Measurements from ENCODE around the gene C12orf75. TPM values are rescaled to one million over a fixed set of nuclear protein-coding genes. Genes with fewer than 3 reads are reported as not detected.
"Not testable (repeated sequence)": the region's sequence is repeated elsewhere in the genome, so short reads cannot be mapped to it uniquely, and the experiment has no call there.

The C12orf75 gene
- total RNA-seq, 1 experiment from 2014 or later, result 173 TPM

GRCh38 chr12:105307601-105308314 lies 22.7 kb upstream of the C12orf75 start:
- POLR2A ChIA-PET; H3K36me3 Mint-ChIP-seq (ENCODE audit: insufficient read depth, unreplicated experiment); intact Hi-C loops (cut with micrococcal nuclease; ENCODE audit: unreplicated experiment); H3K4me1 Mint-ChIP-seq (ENCODE audit: low read depth, unreplicated experiment); BruUV-seq (replicated peaks); H3K4me3 ChIP-seq (ENCODE audit: low read depth, low read length); H3K27ac Mint-ChIP-seq (ENCODE audit: unreplicated experiment); CTCF ChIA-PET; H3K9me3 ChIP-seq; DNase-seq; H3K27me3 Mint-ChIP-seq (ENCODE audit: insufficient read depth, unreplicated experiment); H3K36me3 ChIP-seq (ENCODE audit: control insufficient read depth, insufficient read depth, low read length); H3K4me1 ChIP-seq; H3K4me3 Mint-ChIP-seq (ENCODE audit: unreplicated experiment); H3K27me3 ChIP-seq (replicated peaks; ENCODE audit: control insufficient read depth, insufficient read depth, low read length): not testable (repeated sequence)
- peaks cover 43% of the 10 kb centered on the region for H3K9me3 Mint-ChIP-seq (ENCODE audit: unreplicated experiment)

GRCh38 chr12:105308839-105309238 lies 21.7 kb upstream of the C12orf75 start:
- H3K4me3 ChIP-seq (ENCODE audit: low read depth, low read length); H3K36me3 Mint-ChIP-seq (ENCODE audit: insufficient read depth, unreplicated experiment); intact Hi-C loops (cut with micrococcal nuclease; ENCODE audit: unreplicated experiment); H3K27me3 ChIP-seq (replicated peaks; ENCODE audit: control insufficient read depth, insufficient read depth, low read length); H3K27me3 Mint-ChIP-seq (ENCODE audit: insufficient read depth, unreplicated experiment); H3K27ac Mint-ChIP-seq (ENCODE audit: unreplicated experiment); H3K9me3 ChIP-seq; H3K36me3 ChIP-seq (ENCODE audit: control insufficient read depth, insufficient read depth, low read length); H3K4me1 Mint-ChIP-seq (ENCODE audit: low read depth, unreplicated experiment); CTCF ChIA-PET; H3K4me3 Mint-ChIP-seq (ENCODE audit: unreplicated experiment); H3K4me1 ChIP-seq; BruUV-seq (replicated peaks); POLR2A ChIA-PET; DNase-seq: not testable (repeated sequence)
- peaks cover 46% of the 10 kb centered on the region for H3K9me3 Mint-ChIP-seq (ENCODE audit: unreplicated experiment)

GRCh38 chr12:105309384-105309783 lies 21.1 kb upstream of the C12orf75 start:
- POLR2A ChIA-PET; H3K4me3 ChIP-seq (ENCODE audit: low read depth, low read length); H3K27me3 Mint-ChIP-seq (ENCODE audit: insufficient read depth, unreplicated experiment); H3K36me3 ChIP-seq (ENCODE audit: control insufficient read depth, insufficient read depth, low read length); intact Hi-C loops (cut with micrococcal nuclease; ENCODE audit: unreplicated experiment); BruUV-seq (replicated peaks); H3K36me3 Mint-ChIP-seq (ENCODE audit: insufficient read depth, unreplicated experiment); H3K4me1 ChIP-seq; H3K27me3 ChIP-seq (replicated peaks; ENCODE audit: control insufficient read depth, insufficient read depth, low read length); H3K4me3 Mint-ChIP-seq (ENCODE audit: unreplicated experiment); CTCF ChIA-PET; H3K4me1 Mint-ChIP-seq (ENCODE audit: low read depth, unreplicated experiment): not testable (repeated sequence)
- H3K27ac Mint-ChIP-seq (ENCODE audit: unreplicated experiment), result peak overlapping the region; percentile 63
- peaks cover 12% of the 10 kb centered on the region for H3K9me3 ChIP-seq
- DNase-seq, result peak in 1 of 2 experiments; percentile 49
- peaks cover 40% of the 10 kb centered on the region for H3K9me3 Mint-ChIP-seq (ENCODE audit: unreplicated experiment)

DNA sequence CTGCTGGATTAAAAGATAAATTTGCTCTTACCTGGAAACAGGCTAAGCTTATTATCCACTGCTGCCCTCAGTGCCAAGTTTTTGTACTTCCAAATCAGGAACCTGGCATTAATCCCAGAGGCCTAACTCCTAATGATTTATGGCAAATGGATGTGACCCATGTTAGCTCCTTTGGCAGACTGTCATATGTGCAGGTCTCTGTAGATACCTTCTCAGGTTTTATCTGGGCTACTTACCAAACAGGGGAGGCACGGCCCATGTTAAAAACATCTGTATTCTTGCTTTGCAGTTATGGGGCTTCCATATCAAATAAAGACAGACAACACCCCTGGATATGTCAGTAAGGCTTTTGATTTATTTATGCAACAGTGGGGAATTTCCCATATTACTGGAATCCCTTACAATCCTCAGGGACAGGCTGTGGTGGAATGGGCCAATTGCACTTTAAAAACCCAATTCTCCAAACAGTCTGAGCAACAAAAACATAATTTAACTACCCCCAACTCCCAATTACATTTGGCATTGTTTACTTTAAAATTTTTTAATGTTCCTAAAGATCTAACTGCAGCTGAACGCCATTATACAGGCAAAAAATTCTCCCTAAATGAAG lies 19.9 kb upstream of the C12orf75 start:
- H3K27me3 Mint-ChIP-seq (ENCODE audit: insufficient read depth, unreplicated experiment); H3K4me1 Mint-ChIP-seq (ENCODE audit: low read depth, unreplicated experiment); POLR2A ChIA-PET; H3K27me3 ChIP-seq (replicated peaks; ENCODE audit: control insufficient read depth, insufficient read depth, low read length); H3K27ac Mint-ChIP-seq (ENCODE audit: unreplicated experiment); H3K4me3 Mint-ChIP-seq (ENCODE audit: unreplicated experiment); CTCF ChIA-PET; H3K36me3 Mint-ChIP-seq (ENCODE audit: insufficient read depth, unreplicated experiment); H3K4me3 ChIP-seq (ENCODE audit: low read depth, low read length); BruUV-seq (replicated peaks); DNase-seq; intact Hi-C loops (cut with micrococcal nuclease; ENCODE audit: unreplicated experiment); H3K36me3 ChIP-seq (ENCODE audit: control insufficient read depth, insufficient read depth, low read length): not testable (repeated sequence)
- H3K4me1 ChIP-seq, result peaks cover 14% of the 10 kb centered on the region
- H3K9me3 ChIP-seq, result peaks cover 22% of the 10 kb centered on the region
- H3K9me3 Mint-ChIP-seq (ENCODE audit: unreplicated experiment), result peaks cover 41% of the 10 kb centered on the region

GRCh38 chr12:105311936-105312335 lies 18.6 kb upstream of the C12orf75 start:
- H3K9me3 ChIP-seq, result peaks cover 30% of the 10 kb centered on the region
- POLR2A ChIA-PET; H3K36me3 ChIP-seq (ENCODE audit: control insufficient read depth, insufficient read depth, low read length); BruUV-seq (replicated peaks); H3K27me3 Mint-ChIP-seq (ENCODE audit: insufficient read depth, unreplicated experiment); intact Hi-C loops (cut with micrococcal nuclease; ENCODE audit: unreplicated experiment); H3K4me3 Mint-ChIP-seq (ENCODE audit: unreplicated experiment); DNase-seq; CTCF ChIA-PET; H3K4me3 ChIP-seq (ENCODE audit: low read depth, low read length); H3K27ac Mint-ChIP-seq (ENCODE audit: unreplicated experiment); H3K27me3 ChIP-seq (replicated peaks; ENCODE audit: control insufficient read depth, insufficient read depth, low read length): not testable (repeated sequence)
- Mint-ChIP-seq H3K9me3 (ENCODE audit: unreplicated experiment) (peaks cover 45% of the 10 kb centered on the region), H3K36me3 (ENCODE audit: insufficient read depth, unreplicated experiment) (peaks cover 10% of the 10 kb centered on the region), H3K4me1 (ENCODE audit: low read depth, unreplicated experiment) (peaks cover 12% of the 10 kb centered on the region)
- H3K4me1 ChIP-seq, result peaks cover 28% of the 10 kb centered on the region

DNA sequence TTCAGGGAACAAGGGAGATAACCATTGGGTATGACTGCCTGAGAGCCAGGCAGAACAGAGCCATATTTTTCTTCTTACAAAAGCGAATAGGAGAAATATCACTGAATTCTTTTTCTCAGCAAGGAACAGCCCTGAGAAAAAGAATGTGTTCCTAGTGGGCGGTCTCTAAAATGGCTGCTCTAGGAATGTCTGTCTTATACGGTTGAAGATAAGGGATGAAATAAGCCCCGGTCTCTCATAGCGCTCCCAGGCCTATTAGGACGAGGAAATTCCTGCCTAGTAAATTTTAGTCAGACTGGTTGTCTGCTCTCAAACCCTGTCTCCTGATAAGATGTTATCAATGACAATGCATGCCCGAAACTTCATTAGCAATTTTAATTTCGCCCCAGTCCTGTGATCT lies 16.7 kb upstream of the C12orf75 start:
- H3K36me3 ChIP-seq (ENCODE audit: control insufficient read depth, insufficient read depth, low read length); POLR2A ChIA-PET; CTCF ChIA-PET; intact Hi-C loops (cut with micrococcal nuclease; ENCODE audit: unreplicated experiment); DNase-seq; H3K4me3 Mint-ChIP-seq (ENCODE audit: unreplicated experiment); H3K27ac Mint-ChIP-seq (ENCODE audit: unreplicated experiment); BruUV-seq (replicated peaks); H3K27me3 Mint-ChIP-seq (ENCODE audit: insufficient read depth, unreplicated experiment); H3K27me3 ChIP-seq (replicated peaks; ENCODE audit: control insufficient read depth, insufficient read depth, low read length); H3K4me3 ChIP-seq (ENCODE audit: low read depth, low read length): not testable (repeated sequence)
- H3K4me1 Mint-ChIP-seq (ENCODE audit: low read depth, unreplicated experiment), result peaks cover 25% of the 10 kb centered on the region
- H3K36me3 Mint-ChIP-seq (ENCODE audit: insufficient read depth, unreplicated experiment), result peaks cover 20% of the 10 kb centered on the region
- peaks cover 27% of the 10 kb centered on the region for H3K9me3 ChIP-seq
- H3K9me3 Mint-ChIP-seq (ENCODE audit: unreplicated experiment), result peaks cover 37% of the 10 kb centered on the region
- H3K4me1 ChIP-seq, result peaks cover 39% of the 10 kb centered on the region
